Fibroblast of the conjunctiva (primary cell): ENCODE data around the gene NIPA2.

Experiments
- DNase-seq: peaks from one replicate; pipeline ENCODE4 v3.0.0-alpha.2; 2010; ENCODE audit warnings: low read depth

The NIPA2 gene

DNA sequence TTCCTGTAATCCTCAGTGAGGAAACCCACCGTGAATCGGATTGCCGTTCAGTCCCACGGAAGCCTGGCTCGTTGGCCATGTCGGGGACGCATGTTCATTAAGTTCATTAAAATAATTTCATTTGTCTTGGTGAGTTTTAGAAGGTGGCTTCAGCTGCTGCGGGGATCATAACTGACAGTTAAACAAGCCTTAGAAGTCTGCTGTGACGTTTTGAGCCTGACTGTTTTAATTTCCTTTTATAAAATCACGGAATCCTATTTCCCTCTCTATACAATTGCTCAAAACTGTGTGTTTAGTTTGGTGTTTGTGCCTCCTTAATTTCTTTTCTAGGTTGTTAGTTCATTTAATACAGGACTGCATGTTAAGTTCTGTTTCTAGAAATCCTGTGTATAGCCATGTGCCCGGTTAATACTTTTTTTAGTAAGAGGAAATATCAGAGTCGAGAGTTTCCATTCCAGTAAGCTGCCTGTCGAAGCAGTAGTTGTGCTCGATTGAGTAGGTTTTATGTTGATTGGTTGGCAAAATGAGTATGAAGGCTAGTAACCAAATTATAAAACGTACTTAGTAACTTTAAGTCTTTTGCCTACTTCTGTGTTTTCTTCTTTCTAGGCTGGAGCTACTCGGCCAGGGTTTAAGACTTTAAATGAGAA is 705 bp downstream of the NIPA2 start:
- DNase-seq: no peak

DNA sequence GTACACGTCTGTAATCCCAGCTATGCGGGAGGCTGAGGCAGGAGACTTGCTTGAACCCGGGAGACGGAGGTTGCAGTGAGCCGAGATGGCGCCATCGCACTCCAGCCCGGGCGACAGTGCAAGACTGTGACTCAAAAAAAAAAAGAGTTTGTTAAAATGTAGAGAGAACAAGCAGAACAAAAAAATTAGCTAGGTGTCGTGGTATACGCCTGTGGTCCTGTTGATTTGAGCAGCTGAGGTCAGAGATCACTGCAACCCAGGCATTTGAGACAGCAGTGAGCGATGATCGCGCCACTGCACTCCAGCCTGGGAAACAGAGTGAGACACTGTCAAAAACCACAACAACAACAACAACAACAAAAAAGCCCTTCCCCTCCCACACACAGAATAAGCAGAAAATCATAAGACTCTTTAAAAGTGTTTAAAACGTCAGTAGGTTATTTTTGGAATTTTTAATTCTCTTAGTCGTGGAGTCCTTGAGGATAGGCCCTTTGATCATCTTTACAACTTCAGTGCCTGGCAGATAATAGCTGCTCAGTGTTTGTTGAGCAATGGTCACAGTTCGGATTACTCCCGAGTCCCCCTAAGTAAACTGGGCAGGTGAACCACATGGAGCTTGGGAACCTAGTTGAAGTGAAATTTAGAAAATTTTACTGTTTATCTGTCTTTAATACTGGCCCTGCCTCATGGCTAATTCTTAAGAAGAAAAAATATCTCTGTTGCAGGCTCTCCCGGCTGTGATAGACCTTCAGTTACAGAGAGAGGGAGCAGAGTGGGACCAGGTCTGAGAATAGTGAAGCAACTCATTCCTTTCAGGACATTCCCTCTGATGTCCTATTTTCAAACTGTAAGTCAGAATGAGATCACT is 6.2 kb downstream of the NIPA2 start:
- DNase-seq: no peak

DNA sequence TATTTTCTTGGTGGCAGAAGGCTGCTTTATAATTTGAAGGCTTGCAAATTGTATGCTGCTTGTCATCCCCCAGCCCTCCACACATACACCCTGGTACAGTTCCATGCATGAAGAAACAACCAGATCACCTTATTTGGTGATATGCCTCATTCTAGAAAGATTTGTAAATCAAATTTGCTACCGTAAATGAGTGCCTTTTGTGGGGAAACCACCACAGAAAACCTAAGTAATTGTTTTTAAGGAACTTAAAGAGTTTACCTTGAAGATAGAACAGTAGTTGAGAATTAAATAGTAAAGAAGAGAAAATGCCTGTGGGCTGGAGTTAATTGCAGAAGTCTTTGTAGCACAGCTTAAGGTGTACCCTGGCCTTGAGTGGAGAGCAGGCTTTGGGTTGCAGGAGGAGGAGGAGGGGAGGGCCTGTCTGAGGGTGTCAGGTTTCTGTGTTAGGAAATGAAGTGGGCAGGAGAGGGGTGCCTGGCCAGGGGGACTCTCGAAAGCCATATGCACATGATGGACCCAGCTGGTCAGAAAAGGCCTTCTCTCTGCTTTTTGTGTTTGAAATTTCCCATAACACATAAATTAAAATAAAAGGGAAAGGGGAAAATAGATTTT is 6.9 kb downstream of the NIPA2 start:
- no peak for DNase-seq

DNA sequence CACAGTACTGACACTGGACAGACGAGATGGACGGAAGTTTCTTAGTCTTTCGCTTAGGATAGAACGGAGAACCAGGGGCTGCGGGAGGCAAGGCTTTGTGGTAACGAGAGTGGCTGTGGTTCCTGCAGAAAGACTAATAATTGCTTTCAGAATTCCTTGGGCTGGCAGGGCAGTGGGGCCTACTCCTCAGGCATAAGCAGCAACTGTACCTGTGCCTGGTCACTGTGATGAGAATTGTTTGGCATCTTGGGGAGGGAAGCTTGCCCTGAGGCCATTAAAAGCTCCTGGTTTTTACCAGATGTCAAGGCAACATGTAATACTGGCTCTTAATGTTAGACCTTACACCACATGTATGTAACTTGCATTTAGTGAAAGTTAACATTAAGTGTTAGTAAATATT is 7.6 kb downstream of the NIPA2 start:
- DNase-seq: no peak

DNA sequence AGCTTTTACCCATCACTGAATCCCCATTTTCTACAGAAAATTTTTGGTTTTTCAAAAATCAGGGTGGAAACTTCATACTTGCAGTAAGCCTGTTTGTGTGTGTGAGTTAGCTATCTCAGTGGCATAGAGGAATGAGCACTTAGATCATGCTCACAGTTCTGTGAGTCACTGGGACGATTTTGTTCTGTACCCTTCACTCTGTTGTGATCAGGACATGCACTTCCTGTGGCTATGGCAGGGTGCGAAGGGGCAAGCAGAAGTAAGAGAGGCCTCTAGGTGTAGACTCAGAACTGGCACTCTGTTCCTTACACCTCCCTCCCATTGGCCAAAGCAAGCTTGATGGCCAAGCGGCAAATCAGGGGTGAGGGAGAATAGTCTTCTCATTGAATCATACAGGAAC is 11.6 kb downstream of the NIPA2 start:
- DNase-seq: no peak

DNA sequence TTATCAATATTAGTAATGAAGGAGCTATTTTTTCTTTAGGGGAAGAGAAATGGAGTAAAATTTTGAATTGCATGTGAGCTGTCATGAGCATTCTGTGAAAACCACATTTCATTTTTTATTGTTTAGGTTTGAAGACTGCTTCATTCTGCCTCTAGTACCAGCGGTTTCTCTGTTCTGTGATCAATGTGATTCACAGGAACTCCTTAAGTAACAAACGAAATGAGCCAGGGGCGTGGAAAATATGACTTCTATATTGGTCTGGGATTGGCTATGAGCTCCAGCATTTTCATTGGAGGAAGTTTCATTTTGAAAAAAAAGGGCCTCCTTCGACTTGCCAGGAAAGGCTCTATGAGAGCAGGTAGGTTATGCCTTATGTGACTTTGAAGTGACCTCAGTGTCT is 13.0 kb downstream of the NIPA2 start:
- no peak for DNase-seq

DNA sequence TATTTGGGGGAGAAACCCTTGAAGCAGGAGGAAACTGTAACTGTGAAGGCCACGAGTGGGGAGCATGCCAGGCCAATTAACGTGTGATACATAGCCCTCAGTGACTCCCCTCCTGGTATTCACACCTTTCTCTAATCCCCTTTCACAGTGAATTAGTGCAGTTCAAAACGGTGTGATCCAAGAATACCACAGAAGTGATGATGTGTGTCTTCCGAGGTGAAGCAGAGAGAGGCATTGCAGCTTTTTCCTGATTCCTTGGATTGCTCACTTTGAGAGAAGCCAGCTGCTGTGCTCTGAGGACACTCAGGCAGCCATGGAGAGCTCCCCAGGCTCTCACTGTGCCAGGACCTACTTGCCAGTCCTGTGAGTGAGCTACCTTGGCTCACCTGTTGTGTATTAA is 17.3 kb downstream of the NIPA2 start:
- no peak for DNase-seq

DNA sequence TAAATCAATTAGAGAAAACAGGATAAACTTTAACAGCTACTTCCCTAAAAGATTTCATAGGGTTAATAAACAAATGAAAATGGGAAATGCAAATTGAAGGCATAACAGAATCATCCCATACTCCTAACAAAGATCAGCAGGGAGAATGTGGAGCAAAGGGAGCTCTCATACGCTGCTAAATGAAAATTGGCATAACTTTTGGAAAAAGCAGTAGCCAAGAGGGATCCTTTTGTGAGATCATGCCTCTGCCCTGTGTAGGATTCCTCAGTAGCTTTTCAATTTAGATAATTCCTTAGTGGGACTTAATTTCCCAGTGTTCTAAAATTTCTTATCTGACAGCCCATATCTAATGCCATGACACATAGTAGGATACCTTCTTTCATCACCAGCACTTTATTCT is 18.2 kb downstream of the NIPA2 start:
- no peak for DNase-seq

DNA sequence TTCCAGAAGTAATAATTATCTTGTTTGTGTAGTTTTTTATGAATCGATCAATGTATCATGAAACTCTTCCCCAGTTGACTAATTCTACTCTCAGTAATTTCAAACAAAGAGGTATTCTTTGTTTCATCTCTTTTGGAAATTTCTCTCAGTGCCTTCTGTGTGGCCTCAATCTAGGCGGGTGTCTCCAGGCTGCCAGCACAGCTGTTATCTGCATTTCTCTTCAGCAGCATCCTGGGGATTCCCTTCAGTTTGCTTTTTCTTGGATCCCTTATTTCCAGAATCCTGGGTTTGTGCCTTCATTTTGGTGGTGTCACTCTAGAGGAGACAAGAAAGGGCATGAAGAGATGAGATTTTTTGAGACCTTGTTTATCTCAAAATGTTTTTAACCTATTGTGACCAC is 22.7 kb downstream of the NIPA2 start:
- DNase-seq: no peak

DNA sequence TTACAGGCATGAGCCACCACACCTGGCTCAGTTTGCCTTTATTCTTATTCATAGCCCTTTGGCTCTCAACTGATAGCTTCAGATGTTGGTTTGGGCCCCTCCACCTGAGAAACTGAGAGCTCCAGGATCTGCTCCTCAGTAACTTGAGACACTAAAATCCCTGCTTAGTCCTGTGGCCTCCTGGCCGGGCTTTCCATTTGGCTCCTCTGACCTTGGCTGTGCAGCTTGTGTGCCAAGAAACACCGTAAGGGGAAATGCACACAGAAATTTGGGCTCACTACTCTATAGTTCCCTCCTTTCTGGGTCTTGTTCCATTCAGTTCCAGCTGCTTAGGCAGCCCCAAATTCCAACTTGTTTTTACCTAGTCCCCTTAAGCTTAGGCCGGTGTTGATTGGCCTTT is 24.9 kb downstream of the NIPA2 start:
- no peak for DNase-seq

DNA sequence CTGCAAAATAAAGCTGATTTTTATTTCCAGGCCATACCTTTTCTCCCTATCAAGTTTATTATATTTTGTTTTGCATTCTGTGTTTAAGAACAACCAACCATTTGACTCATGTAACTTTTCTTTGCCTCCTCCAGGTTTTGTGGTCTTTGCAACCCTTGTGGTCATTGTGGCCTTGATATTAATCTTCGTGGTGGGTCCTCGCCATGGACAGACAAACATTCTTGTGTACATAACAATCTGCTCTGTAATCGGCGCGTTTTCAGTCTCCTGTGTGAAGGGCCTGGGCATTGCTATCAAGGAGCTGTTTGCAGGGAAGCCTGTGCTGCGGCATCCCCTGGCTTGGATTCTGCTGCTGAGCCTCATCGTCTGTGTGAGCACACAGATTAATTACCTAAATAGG is 27.6 kb downstream of the NIPA2 start:
- no peak for DNase-seq

DNA sequence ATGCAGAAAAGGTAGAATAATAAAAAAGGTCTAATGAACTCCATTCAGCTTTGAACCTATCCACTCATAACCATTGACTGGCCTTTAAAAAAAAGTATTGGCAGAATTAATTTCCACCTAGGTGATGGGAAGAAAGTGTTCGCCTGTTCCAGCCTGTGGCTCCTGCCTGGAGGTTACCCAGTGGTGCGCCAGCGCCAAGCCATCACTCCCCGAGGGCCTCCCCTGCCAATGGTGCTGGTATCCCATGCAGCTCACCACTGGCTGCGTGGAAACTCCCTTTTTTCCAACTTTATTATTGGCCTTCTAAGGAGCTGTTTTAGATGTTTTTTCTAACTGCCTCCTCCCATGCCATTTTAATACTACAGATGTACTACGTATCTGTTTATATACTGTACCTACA is 29.4 kb downstream of the NIPA2 start:
- no peak for DNase-seq

DNA sequence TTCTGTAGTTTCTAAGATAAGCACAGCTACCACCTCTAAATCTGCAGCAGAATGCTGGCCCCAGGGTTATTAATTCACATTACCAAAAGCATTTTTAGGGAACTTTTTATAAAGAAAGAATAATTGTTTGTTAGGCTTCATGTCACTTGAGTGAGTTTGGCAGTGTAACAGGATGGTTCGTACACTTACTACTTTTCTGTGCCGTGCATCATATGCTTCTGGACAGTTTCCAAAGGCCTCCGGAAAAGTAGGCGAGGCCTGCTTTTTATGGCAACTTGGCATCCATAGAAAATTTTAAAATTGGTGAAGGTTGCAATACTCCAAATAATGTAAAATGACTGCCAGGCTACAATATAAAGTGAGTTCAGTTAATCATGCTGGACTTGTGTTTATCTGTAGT is 30.0 kb downstream of the NIPA2 start:
- DNase-seq: no peak

DNA sequence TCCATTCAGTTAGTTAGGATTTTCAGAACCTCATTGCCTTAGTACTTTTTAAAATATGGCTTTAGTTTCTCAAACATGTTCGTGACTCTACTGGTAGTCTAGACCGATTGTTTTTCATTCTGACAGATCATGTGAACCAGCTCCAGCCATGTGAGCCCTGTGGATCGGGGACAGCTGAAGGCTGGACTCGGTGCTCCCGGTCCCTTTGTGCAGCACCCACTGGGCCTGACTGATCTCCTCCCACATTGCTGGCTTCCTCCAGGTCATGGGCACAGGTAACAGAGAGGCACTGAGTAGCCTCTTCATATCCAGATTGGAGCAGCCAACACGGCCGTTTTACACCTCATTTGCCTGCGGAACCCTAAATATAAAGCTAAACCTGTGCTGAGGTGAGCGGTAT is 30.5 kb downstream of the NIPA2 start:
- no peak for DNase-seq

DNA sequence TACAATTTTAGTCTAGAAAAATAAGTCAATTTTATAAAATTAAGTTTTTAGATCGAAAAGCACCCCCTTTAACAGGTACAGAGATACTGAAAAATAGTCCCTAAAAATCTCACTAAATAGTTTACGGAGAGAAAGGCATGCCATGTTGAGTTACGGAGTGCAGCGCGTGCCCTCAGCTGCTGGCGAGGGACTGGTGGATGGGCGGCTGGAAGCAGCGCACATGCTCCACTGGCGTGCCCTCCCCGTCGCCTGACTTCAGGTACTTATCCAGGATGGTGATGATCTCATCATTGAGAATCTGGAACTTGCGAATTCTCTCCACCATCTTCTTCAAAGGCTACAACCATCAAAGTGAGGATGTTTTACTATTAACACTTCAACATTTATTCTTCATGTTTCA is 31.4 kb downstream of the NIPA2 start:
- no peak for DNase-seq

DNA sequence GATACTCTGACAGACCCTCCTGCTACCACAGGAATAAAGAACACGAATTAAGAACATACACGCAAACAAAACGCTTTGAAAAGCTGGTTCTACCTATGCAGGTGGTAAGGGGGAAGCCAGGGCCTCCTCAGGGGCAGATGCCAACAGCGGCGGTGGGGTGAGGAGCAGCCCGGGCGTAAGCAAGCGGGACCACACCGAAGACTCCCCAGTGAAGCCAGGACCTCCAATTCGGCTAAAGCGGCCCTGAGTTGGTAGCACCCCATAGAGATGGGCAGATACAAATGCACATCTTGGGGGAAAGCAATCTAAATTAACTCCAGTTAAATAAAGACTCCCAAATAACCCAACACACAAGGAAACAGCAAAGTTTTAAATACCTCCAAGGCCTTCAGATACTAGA is 32.4 kb downstream of the NIPA2 start:
- DNase-seq: no peak

DNA sequence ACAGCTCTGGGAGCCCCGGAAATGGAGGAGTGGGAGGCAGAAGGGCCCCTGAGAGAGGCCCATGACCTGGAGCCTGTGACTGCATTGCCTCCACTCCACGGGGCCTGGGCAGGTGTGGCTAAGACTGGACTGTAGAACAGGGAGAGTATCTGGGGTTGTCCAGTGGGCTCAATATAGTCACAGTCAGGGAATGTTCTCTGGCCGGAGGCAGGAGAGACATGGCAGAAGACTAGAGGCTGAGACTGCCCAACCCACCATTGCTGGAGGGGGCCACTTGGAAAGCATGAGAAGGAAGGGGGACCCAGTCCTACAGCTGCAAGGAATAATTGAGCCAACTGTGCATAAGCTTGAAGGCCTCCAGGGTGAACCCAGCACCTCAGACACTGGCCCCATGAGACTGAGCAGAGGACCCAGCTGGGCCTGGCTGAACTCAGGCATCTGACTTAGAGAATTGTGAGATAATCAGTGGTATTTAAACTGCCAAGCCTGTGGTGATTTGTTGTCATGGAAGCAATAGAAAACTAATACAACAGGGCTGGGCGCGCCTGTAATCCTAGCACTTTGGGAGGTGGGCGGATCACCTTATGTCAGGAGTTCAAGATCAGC is 33.1 kb downstream of the NIPA2 start:
- DNase-seq: no peak

DNA sequence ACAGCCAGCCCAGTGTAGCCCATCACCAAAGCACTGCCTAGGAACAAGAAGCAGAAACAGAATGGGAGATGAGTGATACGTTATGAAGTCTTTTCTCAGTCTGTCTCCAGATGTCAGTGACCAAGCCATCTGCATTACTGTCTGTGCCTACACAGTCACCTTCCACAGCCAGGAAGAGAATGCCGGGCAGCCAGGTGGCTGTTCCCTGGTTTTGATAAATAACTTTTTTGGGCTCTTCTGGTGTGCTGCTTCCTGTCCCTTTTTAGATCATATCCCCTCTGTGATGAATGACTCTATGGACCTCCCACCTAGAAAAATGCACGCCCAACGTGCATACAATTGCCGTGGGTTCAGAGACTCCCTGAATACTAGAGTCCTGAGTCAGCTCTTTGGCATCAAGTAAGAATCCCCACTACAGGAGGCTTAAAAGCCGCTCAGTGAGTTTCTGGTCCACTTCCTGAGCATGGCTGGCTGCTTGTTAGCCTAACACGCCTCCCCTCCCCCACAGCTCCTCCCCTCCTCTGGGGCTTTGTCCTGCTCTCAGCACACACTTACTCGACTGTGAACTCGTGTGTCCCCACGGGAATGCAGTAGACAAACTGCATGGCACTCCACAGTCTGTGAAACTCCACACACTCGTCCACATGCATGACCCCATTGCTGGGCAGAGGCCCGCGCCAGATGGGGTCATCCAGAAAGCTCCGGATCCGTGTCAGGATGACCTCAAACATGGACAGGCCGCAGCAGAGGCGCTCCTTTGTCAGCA is 34.7 kb downstream of the NIPA2 start:
- peak; percentile 29 for DNase-seq

DNA sequence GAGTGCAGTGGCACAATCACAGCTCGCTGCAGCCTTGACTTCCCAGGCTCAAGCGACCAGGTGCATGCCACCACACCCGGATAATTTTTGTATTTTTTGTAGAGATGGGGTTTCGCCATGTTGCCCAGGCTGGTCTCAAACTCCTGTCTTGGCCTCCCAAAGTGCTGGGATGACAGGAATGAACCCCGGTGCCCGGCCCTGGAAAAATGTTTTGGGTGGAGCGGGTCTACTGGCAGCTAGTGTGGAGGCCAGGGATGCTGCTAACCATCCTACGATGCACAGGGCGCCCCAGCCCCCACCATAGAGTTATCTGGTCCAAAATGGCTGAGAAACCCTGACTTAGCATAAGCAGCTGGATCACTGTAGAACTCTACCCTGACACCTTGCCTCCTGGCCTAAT is 35.4 kb downstream of the NIPA2 start:
- DNase-seq: no peak

DNA sequence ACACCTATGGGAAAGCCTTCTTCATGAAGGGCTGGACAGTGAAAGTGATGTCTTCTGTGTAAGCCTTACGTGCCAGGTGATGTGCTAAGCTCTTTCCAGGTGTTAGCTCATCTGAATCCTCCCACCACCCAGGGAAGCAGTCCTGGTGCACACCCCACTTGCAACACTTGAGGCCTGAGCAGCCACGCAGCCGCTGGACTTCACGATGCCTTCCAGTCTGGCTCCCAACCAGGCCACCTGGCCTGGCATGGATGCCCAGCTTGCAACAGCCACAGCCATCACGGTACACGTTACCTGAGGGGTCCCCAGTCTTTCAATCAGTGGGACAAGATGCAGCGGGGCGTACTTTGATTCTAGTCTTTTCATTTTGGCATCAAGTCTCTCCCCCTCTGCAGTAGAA is 35.8 kb downstream of the NIPA2 start:
- DNase-seq: no peak

DNA sequence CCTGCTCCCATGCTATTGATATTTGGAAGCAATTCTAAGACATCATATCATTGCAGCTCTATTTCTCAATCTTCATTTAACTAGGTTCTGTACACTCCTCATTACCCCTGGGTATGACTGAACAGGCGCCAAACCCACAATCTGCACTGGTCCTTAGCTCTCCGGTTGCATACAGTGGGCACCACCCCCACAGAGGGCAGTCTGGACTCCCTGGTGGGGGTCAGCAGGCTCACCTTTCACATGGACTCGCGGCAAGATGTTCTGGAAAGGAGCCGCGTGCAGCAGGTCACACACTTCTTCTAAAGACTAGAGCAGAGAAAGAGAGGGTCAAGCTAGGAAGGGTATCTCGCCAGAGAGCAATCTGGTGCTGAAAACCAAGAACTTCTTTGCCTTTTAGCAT is 36.5 kb downstream of the NIPA2 start:
- no peak for DNase-seq

DNA sequence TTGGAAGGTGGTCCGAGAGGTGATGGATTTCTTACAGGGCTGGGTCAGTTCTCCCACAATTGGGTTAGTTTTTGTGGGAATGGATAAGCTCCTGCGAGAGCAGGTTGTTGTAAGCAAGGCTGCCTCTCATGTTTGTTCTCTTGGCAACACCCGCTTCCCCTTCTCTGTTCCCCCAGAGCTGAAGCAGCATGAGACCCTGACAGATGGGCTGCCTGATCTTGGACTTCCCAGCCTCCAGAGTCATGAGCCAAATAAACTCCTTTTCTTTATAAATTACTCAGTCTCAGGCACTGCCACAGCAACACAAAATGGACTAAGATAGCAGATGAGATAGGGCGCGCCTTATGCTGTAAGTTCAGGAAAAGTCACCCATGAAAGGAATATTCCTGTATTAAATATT is 38.7 kb downstream of the NIPA2 start:
- DNase-seq: no peak
